Measurements from ENCODE around the gene SERPINI1. TPM values are rescaled to one million over a fixed set of nuclear protein-coding genes. Genes with fewer than 3 reads are reported as not detected.

Gene SERPINI1
- total RNA-seq, 2 experiments from 2014 or later: 2.9 to 3.1 TPM

DNA sequence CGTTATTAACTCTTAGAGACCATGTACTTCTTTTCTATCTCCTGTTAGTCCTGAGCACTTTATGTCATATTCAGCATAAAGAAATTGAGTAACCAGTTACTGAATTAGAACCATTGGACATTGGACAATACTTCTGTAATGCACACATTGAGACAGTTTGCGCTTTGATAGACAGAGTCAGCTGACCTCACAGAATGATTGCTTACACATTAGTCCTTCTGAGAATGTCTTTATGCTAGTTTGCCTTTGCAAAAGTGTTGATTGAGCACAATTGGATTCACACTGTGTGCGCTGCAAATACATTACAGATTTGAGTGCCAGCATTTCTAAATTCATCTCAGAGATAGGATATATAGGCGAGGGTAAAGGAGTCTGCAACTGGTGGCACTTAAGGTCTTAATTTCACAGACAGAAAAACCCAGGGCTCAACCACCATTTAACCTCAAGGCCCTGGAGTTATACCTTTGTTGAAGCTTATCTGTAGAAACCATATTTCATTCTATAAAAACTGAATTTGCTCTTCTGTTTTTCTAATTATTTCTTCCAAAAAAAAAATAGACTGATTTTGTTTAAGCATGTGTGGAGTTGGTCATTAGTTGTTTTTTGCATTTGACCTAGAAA lies 3.8 kb downstream of the SERPINI1 start:
- POLR2A ChIA-PET: no interaction called here
- H3K4me3 Mint-ChIP-seq: no peak overlapping the region
- H3K9me3 Mint-ChIP-seq: no peaks in the 10 kb centered on the region
- H3K4me1 Mint-ChIP-seq: peaks cover 3% of the 10 kb centered on the region
- H3K27me3 Mint-ChIP-seq: no peaks in the 10 kb centered on the region
- H3K27ac Mint-ChIP-seq: no peak overlapping the region
- H3K36me3 Mint-ChIP-seq (ENCODE audit: low read depth): no peaks in the 10 kb centered on the region
- DNase-seq: no peak
- CTCF ChIA-PET: interaction anchor here (2.3 kb wide), 1 partner anchor 55 kb away, joined by 14 read pairs; no protein-coding TSS in a partner anchor

DNA sequence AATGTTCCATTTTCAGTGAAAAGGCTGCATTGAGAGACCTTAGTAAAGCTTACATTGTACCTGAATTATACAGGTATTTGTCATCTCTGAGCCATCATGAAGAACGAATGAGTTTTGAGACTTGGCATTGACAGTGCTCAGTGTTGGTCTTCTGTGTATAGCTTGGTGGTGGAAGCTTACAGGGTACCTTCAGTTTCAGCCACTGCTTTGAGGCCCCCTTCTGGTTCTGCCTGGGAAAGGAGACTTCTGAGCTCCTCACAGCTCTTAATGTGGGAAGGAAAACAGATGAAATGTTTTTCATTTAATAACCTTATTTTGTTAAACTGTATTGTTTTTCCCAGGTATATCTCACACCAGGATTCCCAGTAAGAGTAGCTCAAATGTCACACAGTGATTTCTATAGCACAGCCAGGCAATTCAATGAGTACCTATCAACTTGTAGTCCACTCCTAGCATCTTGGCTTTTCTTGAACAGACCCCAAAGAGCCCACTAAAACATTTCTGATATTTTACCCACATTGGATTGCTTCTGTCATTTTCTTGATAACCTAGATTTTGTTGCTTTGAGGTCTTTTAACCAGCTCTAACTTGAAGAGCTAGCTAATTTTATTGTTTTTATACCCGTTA lies 5.6 kb downstream of the SERPINI1 start:
- POLR2A ChIA-PET: no interaction called here
- H3K36me3 Mint-ChIP-seq (ENCODE audit: low read depth): no peaks in the 10 kb centered on the region

DNA sequence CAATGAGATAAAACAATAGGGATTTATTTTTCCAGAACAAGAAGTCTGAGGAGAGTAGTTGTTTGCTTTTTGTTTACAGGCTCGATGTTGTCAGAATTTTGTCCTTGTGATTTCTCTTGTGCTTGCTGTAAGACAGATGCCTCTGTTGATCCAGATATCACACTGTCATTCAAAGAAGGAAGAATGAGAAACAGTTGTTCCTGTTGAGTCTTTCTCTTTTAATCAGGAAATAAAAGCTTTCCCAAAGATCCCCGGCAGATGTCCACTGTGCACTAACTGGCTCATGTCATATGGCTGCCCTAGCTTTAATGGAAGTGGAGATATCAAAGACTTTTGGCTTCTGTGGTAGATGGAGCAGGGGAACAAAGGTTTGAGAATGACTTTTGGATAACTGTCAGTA lies 6.8 kb downstream of the SERPINI1 start:
- H3K27me3 Mint-ChIP-seq: no peaks in the 10 kb centered on the region
- peaks cover 3% of the 10 kb centered on the region for H3K4me1 Mint-ChIP-seq
- ChIA-PET CTCF (interaction anchor here (0.7 to 2.4 kb wide), 2 partner anchors 171 to 362 kb away, joined by 3 to 20 read pairs; partner anchors contain the start of gene ZBBX), POLR2A (no interaction called here)
- no peak overlapping the region for H3K4me3 Mint-ChIP-seq
- H3K9me3 Mint-ChIP-seq: no peaks in the 10 kb centered on the region
- no peak overlapping the region for H3K27ac Mint-ChIP-seq
- no peaks in the 10 kb centered on the region for H3K36me3 Mint-ChIP-seq (ENCODE audit: low read depth)
- DNase-seq: no peak

More for the DNA sequence above, 5.6 kb downstream of the SERPINI1 start:
- H3K9me3 Mint-ChIP-seq: no peaks in the 10 kb centered on the region
- H3K4me3 Mint-ChIP-seq: no peak overlapping the region
- peak; percentile 22 for DNase-seq
- H3K27me3 Mint-ChIP-seq: no peaks in the 10 kb centered on the region
- H3K4me1 Mint-ChIP-seq: peaks cover 3% of the 10 kb centered on the region
- CTCF ChIA-PET: interaction anchor here (1.2 to 2.4 kb wide), 5 partner anchors 9 to 361 kb away, joined by 3 to 20 read pairs (median 8); partner anchors contain the start of gene ZBBX
- no peak overlapping the region for H3K27ac Mint-ChIP-seq

DNA sequence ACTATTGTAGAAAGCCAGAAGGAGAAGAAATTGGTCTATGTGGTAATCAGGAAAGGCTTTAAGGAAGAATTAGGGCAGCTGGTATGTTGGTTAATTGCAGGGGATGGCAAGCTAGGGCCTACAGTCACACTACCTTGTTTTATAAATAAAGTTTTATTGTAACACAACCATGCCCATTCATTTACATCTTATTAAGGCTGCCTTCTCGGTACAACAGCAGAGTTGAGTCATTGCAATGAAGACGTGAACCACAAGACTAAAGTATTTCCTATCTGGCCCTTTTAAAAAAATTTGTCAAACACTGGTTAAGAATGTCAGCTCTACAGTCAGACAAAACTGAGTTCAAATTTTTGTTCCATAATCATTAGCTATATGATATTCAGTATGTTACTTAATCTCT lies 8.3 kb downstream of the SERPINI1 start:
- H3K27ac Mint-ChIP-seq: no peak overlapping the region
- no peaks in the 10 kb centered on the region for H3K4me1 Mint-ChIP-seq
- no peaks in the 10 kb centered on the region for H3K27me3 Mint-ChIP-seq
- no peaks in the 10 kb centered on the region for H3K36me3 Mint-ChIP-seq (ENCODE audit: low read depth)
- no peak overlapping the region for H3K4me3 Mint-ChIP-seq
- ChIA-PET CTCF (no interaction called here), POLR2A (interaction anchor here (3.5 kb wide), 1 partner anchor 9 kb away, joined by 8 read pairs; the partner anchor contains the start of genes PDCD10 and SERPINI1)
- DNase-seq: no peak
- H3K9me3 Mint-ChIP-seq: no peaks in the 10 kb centered on the region

DNA sequence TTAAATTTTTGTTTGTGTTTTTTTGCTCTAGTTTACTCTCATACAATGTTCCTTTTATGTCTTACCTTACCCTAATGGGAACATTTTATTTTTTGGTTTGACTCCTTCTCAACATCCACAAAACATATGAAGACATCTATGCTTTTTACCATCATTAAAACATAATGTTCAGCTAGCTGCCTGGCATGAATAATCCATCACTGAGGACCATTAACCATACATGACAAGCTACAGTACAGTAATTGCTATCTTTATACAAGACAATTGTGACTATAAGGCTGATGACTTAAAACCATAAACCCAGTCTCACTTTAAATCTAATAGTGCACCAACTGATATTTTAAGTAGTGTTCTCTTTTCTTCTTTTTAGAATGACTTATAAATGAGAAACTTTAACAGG lies 13.7 kb downstream of the SERPINI1 start:
- CTCF ChIA-PET: interaction anchor here (0.5 to 1.7 kb wide), 3 partner anchors 8 to 463 kb away, joined by 3 to 8 read pairs (median 4); no protein-coding TSS in a partner anchor
- POLR2A ChIA-PET: interaction anchor here (1.1 kb wide), 1 partner anchor 14 kb away, joined by 4 read pairs; the partner anchor contains the start of gene SERPINI1
- Mint-ChIP-seq H3K4me1 (peaks cover 7% of the 10 kb centered on the region), H3K4me3 (no peak overlapping the region), H3K27me3 (no peaks in the 10 kb centered on the region), H3K9me3 (no peaks in the 10 kb centered on the region), H3K36me3 (ENCODE audit: low read depth) (no peaks in the 10 kb centered on the region), H3K27ac (no peak overlapping the region)
- DNase-seq: no peak

DNA sequence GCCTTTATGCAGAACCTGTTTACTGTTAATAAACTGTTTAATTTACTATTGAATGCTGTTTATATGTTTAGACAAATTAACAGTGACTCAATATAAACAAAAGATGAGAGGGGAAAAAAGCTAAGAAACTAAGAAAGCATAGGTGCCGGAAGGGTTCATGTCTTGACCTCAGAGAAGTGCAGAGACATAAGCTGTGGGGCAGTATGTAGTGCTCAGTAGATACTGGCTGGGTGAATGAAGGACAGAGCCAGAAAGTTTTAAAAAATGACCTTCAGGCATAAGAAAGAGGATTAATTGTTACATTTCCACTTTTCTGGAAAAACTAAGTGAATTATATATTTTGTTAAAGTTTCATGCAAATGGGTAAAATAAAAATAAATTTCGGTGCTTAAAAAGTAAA lies 14.2 kb downstream of the SERPINI1 start:
- H3K4me1 Mint-ChIP-seq: peaks cover 7% of the 10 kb centered on the region
- H3K27me3 Mint-ChIP-seq: no peaks in the 10 kb centered on the region
- no peaks in the 10 kb centered on the region for H3K36me3 Mint-ChIP-seq (ENCODE audit: low read depth)
- DNase-seq: no peak
- H3K4me3 Mint-ChIP-seq: no peak overlapping the region
- ChIA-PET CTCF (interaction anchor here (0.5 to 1.5 kb wide), 2 partner anchors 9 to 462 kb away, joined by 3 to 8 read pairs; no protein-coding TSS in a partner anchor), POLR2A (interaction anchor here (1.1 kb wide), 1 partner anchor 14 kb away, joined by 4 read pairs; the partner anchor contains the start of gene SERPINI1)
- H3K27ac Mint-ChIP-seq: no peak overlapping the region
- no peaks in the 10 kb centered on the region for H3K9me3 Mint-ChIP-seq

DNA sequence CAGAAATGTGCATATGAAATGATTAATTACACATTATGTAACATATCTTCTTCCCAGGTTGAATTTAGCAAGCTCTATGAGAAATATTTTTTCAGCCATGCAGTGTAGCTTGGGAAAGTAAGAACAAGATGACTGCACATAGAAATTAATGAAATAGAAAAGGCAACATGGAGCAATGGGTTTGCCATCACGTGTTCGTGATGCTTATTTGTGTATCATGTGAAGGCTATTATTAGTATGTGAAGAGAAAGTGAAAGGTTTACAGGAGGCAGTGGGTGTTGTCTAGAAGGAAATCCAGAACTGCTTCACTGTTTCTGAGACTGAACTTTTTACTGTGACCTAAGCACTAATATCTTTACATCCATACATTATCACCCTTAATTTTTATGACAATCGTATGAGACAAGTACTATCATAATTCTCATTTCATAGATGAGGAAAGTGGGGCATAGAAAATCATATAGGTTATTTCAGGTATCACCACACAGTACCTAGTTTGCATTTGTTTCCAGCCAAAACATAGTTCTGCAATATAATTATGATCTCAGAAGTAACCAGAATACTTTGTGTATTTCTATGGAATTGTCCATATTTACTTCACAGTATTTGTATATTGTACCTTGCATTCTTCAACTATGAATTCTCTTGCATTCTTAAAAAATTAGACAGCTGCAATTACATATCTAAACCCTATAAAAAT lies 14.9 kb downstream of the SERPINI1 start:
- H3K4me3 Mint-ChIP-seq: no peak overlapping the region
- peaks cover 7% of the 10 kb centered on the region for H3K4me1 Mint-ChIP-seq
- H3K27ac Mint-ChIP-seq: no peak overlapping the region
- ChIA-PET POLR2A (interaction anchor here (1.1 kb wide), 1 partner anchor 15 kb away, joined by 4 read pairs; the partner anchor contains the start of gene SERPINI1), CTCF (interaction anchor here (1.5 kb wide), 1 partner anchor 10 kb away, joined by 8 read pairs; no protein-coding TSS in a partner anchor)
- H3K9me3 Mint-ChIP-seq: no peaks in the 10 kb centered on the region
- no peak for DNase-seq
- no peaks in the 10 kb centered on the region for H3K36me3 Mint-ChIP-seq (ENCODE audit: low read depth)
- H3K27me3 Mint-ChIP-seq: no peaks in the 10 kb centered on the region

DNA sequence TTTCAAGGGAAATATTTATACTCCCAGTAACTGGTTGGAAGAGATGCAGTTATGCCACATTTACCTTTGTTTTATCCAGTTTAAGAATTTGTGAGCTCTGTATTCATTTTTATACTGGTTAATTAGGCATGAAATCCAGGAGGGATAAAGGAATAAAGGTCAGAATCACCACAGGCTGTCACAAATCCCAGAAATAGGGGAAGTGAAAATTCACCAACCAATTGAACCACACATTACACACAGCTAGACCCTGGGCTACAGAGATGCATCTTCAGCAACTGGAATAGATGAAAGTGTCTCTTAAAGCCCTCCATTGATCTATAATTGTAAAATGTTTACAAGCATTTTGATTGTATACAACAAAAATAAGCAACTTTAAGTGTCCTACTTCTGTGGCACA lies 18.5 kb downstream of the SERPINI1 start:
- Mint-ChIP-seq H3K27ac (no peak overlapping the region), H3K27me3 (no peaks in the 10 kb centered on the region), H3K9me3 (no peaks in the 10 kb centered on the region), H3K4me1 (peaks cover 7% of the 10 kb centered on the region), H3K36me3 (ENCODE audit: low read depth) (no peaks in the 10 kb centered on the region), H3K4me3 (no peak overlapping the region)
- DNase-seq: no peak
- ChIA-PET CTCF (no interaction called here), POLR2A (no interaction called here)

DNA sequence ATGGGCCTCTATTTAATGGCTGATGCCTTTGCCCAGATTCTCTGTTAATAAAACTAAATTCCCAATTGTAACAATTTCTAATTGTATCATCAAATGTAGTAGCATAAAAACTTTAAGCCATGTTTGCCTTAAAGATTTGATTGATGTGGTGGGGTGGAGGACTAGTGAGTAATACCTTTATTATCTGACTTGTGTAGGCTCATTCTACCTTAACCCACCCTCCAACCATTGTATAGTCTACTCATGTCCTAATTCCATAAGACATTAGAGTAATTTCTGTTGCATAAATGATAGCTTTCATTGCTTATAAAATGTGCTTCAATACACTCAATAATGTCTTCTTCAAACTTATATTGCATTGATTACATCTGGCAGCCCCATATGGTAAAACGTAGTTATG lies 25.8 kb downstream of the SERPINI1 start:
- Mint-ChIP-seq H3K36me3 (ENCODE audit: low read depth) (no peaks in the 10 kb centered on the region), H3K27me3 (peaks cover 2% of the 10 kb centered on the region), H3K4me3 (no peak overlapping the region), H3K4me1 (no peaks in the 10 kb centered on the region), H3K9me3 (peaks cover 3% of the 10 kb centered on the region), H3K27ac (no peak overlapping the region)
- no peak for DNase-seq
- CTCF ChIA-PET: no interaction called here
- POLR2A ChIA-PET: no interaction called here

DNA sequence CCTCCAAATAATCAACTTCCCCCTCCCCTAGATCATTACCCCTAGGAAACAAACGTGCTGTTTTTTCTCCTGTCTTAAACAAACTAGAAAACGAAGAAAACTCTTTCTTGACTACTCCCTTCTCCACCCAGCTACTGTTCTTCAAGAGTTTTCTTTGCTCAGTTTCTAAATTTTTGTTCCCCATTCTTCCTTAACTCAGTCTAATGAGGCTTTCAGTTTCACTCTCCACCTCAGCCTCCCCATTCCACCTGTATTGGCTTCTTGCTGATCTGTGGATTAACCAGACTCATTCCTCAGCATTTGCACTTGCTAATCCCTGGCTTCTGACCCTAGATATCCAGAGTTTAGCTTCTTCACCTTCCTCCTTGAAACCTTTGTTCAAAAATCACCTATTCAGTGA lies 26.8 kb downstream of the SERPINI1 start:
- POLR2A ChIA-PET: no interaction called here
- H3K9me3 Mint-ChIP-seq: peaks cover 6% of the 10 kb centered on the region
- no peak overlapping the region for H3K4me3 Mint-ChIP-seq
- peaks cover 2% of the 10 kb centered on the region for H3K27me3 Mint-ChIP-seq
- CTCF ChIA-PET: no interaction called here
- no peak overlapping the region for H3K27ac Mint-ChIP-seq
- DNase-seq: no peak
- H3K4me1 Mint-ChIP-seq: no peaks in the 10 kb centered on the region
- H3K36me3 Mint-ChIP-seq (ENCODE audit: low read depth): no peaks in the 10 kb centered on the region

DNA sequence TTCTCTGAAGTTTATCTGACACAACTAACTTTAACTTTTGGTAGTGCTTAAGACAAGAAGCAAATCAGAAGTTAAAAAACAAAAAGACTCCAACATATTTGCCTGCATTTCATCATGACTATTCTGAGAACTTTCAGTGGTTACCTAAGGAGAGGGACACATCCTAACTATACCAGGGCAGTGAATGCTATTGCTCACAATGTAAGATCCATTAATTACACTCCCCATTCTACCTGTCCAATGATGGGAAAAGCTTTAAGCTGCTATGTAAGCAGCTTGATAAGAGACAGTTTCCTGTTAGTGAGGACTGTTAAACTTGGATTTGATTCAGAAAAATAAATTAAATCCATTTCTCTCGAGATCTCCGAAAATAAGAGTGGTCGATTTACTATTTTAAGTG lies 37.5 kb downstream of the SERPINI1 start:
- Mint-ChIP-seq H3K36me3 (ENCODE audit: low read depth) (no peaks in the 10 kb centered on the region), H3K27me3 (no peaks in the 10 kb centered on the region), H3K4me1 (no peaks in the 10 kb centered on the region), H3K4me3 (no peak overlapping the region), H3K9me3 (no peaks in the 10 kb centered on the region), H3K27ac (no peak overlapping the region)
- DNase-seq: no peak
- ChIA-PET CTCF (interaction anchor here (1.2 kb wide), 1 partner anchor 393 kb away, joined by 3 read pairs; the partner anchor contains the start of gene ZBBX), POLR2A (no interaction called here)

DNA sequence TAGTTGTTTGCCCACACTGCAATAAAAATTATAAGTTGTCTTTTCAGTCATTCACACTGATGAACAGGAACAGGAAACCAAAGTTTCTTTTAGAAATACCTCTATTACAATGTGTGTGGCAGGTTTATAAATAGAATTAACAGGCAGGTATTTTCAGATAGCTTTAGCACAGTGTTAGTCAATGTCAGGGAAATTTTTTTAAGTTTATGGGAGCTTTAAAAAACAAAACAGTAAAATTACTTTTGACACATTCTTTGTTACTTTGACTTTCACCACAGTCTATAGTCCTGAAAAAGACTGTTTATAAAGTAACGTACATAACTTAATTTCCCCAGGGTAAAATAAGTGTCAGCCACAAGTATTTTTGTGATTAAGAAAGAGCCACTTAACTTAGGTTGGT lies 38.1 kb downstream of the SERPINI1 start:
- Mint-ChIP-seq H3K9me3 (peaks cover 3% of the 10 kb centered on the region), H3K27me3 (no peaks in the 10 kb centered on the region), H3K4me1 (no peaks in the 10 kb centered on the region), H3K36me3 (ENCODE audit: low read depth) (no peaks in the 10 kb centered on the region), H3K4me3 (no peak overlapping the region), H3K27ac (no peak overlapping the region)
- CTCF ChIA-PET: interaction anchor here (1.2 kb wide), 1 partner anchor 393 kb away, joined by 3 read pairs; the partner anchor contains the start of gene ZBBX
- DNase-seq: no peak
- POLR2A ChIA-PET: no interaction called here

DNA sequence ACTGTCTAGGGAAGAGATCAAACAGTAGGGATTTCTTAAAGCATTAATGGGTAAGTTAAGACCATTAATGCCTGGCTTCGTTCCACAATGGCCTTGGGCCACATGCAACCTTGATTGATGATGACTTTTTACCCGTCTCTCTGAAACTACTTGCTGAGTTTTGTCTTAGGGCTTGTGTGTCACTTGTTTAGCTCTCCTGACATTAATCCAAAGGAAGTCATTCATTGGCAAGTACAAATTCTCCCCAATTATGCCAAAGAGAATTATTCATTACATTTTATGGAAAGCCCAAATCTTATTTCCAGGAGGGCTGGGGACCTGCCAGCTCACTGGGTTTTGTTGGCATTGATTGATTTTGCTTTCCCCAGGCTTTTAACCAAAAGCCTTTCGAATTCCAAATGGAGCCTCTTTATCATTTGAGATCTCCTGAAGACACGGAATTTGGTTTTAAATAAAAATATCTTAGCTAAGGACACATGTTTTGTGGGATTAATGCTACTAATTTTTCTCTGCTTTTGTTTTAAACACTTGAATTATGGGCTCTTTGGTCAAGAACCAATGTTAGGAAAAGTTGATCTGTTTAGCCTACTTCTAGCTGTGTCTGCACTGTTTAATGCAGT lies 40.7 kb downstream of the SERPINI1 start:
- Mint-ChIP-seq H3K27me3 (no peaks in the 10 kb centered on the region), H3K4me1 (no peaks in the 10 kb centered on the region), H3K4me3 (no peak overlapping the region), H3K9me3 (peaks cover 3% of the 10 kb centered on the region), H3K36me3 (ENCODE audit: low read depth) (no peaks in the 10 kb centered on the region), H3K27ac (no peak overlapping the region)
- ChIA-PET CTCF (no interaction called here), POLR2A (no interaction called here)
- DNase-seq: no peak

All from activated CD4-positive, alpha-beta memory T cell treated with anti-CD3 and anti-CD28 coated beads, Interleukin-2, amount 10 ng/mL, durations not matched to agents 7 days and 5 days (primary cell).